DND-41 (cell line): ENCODE results near the gene CCNO.

Source experiments
- ATAC-seq: fragments of 200-7000 bp; cut with Tn5 transposase; 3 replicates; pipeline ENCODE4 v1.9.1; 2021; ENCODE audit warnings: low read depth; ENCODE audit not compliant: insufficient read depth
- DNase-seq: peaks from one replicate; pipeline ENCODE4 v3.0.0-alpha.2; 2020
- H2AFZ ChIP-seq: 2 replicates; pipeline ENCODE4 v1.6.0; 2012; ENCODE audit warnings: low read depth, low read length
- H3K27ac ChIP-seq: 2 replicates; pipeline ENCODE4 v1.5.1; 2012; ENCODE audit warnings: low read length, inconsistent platforms
- H3K27me3 ChIP-seq: fragments of 200-600 bp; sonication (generic); 2 replicates; pipeline ENCODE4 v1.6.0; 2012; ENCODE audit warnings: low read length, mild to moderate bottlenecking, inconsistent platforms; ENCODE audit not compliant: insufficient read depth, poor library complexity
- H3K36me3 ChIP-seq: 2 replicates; pipeline ENCODE4 v1.5.1; 2012; ENCODE audit warnings: low read length, inconsistent platforms; ENCODE audit not compliant: insufficient read depth
- H3K4me1 ChIP-seq: 2 replicates; pipeline ENCODE4 v1.5.1; 2012; ENCODE audit warnings: mild to moderate bottlenecking, low read length; ENCODE audit not compliant: insufficient read depth
- H3K4me2 ChIP-seq: 2 replicates; pipeline ENCODE4 v1.6.0; 2012; ENCODE audit warnings: mild to moderate bottlenecking, moderate library complexity, low read length, inconsistent platforms; ENCODE audit not compliant: insufficient read depth
- H3K4me3 ChIP-seq, 2 experiments: fragments of 200-600 bp in 1 of 2; shearing (Covaris generic) in 1 of 2; 2 replicates each; pipeline ENCODE4 v1.5.1; 2012 to 2016; ENCODE audit warnings: inconsistent platforms in 2 of 2, low read length in 2 of 2, mild to moderate bottlenecking in 2 of 2, low read depth in 1 of 2, moderate library complexity in 1 of 2
- H3K79me2 ChIP-seq: 2 replicates; pipeline ENCODE4 v1.6.0; 2012; ENCODE audit warnings: low read length, inconsistent platforms; ENCODE audit not compliant: insufficient read depth
- H3K9ac ChIP-seq: 2 replicates; pipeline ENCODE4 v1.6.0; 2012; ENCODE audit warnings: low read depth, mild to moderate bottlenecking, inconsistent platforms, low read length, moderate library complexity
- H3K9me3 ChIP-seq: 2 replicates; pipeline ENCODE4 v1.5.1; 2012; ENCODE audit warnings: low read length, moderate library complexity, mild to moderate bottlenecking, inconsistent platforms; ENCODE audit not compliant: insufficient read depth, severe bottlenecking
- H4K20me1 ChIP-seq: 2 replicates; pipeline ENCODE4 v1.6.0; 2012; ENCODE audit warnings: low read length; ENCODE audit not compliant: insufficient read depth
- CTCF ChIP-seq: IDR thresholded peaks from 2 replicates; pipeline ENCODE4 v1.5.1; 2012; ENCODE audit warnings: borderline replicate concordance, low read length, moderate library complexity, mild to moderate bottlenecking; ENCODE audit not compliant: poor library complexity, severe bottlenecking; ENCODE audit errors: extremely low read depth
- EZH2 ChIP-seq: IDR thresholded peaks from 3 replicates; pipeline ENCODE4 v1.6.1; 2012; ENCODE audit warnings: borderline replicate concordance, low read depth, mild to moderate bottlenecking, moderate library complexity, low read length, inconsistent platforms; ENCODE audit not compliant: severe bottlenecking

The CCNO gene

GRCh38 chr5:55232985-55233928 lies at the start of gene CCNO:
TSS of gene CCNO (minus strand) at chr5:55233608. CDS start at chr5:55233523, 85 bp downstream.
- Histone ChIP-seq H4K20me1 (peaks cover 6% of the 10 kb centered on the region), H3K9me3 (no peaks in the 10 kb centered on the region), H3K4me3 (peak within 1 kb of the TSS in 1 of 2 experiments; percentile 49; a peak in 3 of 4 replicates), H3K4me1 (peaks cover 17% of the 10 kb centered on the region), H3K27me3 (peaks cover 44% of the 10 kb centered on the region), H3K79me2 (no peaks in the 10 kb centered on the region), H3K9ac (peak within 1 kb of the TSS; percentile 31; the same call in 1 of the 2 replicates), H3K27ac (no peak within 1 kb of the TSS), H3K4me2 (peak within 1 kb of the TSS; percentile 67), H2AFZ (no peak within 1 kb of the TSS; the same call in 1 of the 2 replicates), H3K36me3 (no peaks in the 10 kb centered on the region)
- peak; percentile 92 for ATAC-seq
- peak; percentile 53 for DNase-seq
- TF ChIP-seq EZH2, result no peak
- no peak for TF ChIP-seq CTCF

- Histone ChIP-seq H3K36me3 (peaks cover 84% of the 10 kb centered on the region), H3K27ac (no peak overlapping the region), H3K9me3 (no peaks in the 10 kb centered on the region), H3K4me1 (no peaks in the 10 kb centered on the region), H3K9ac (no peak overlapping the region), H3K4me2 (no peak overlapping the region), H2AFZ (no peak overlapping the region), H3K4me3 (no peak overlapping the region), H3K79me2 (no peaks in the 10 kb centered on the region), H3K27me3 (no peaks in the 10 kb centered on the region), H4K20me1 (no peaks in the 10 kb centered on the region)
- DNase-seq (no peak), ATAC-seq (no peak)
- TF ChIP-seq EZH2 (no peak), CTCF (no peak)
Measured at GRCh38 chr5:55278778-55279177, 45.4 kb upstream of the CCNO start.

GRCh38 chr5:55276771-55277170 lies 43.4 kb upstream of the CCNO start:
- no peaks in the 10 kb centered on the region for H3K4me1 ChIP-seq
- TF ChIP-seq CTCF (no peak), EZH2 (no peak)
- H3K36me3 ChIP-seq, result peaks cover 83% of the 10 kb centered on the region

More at GRCh38 chr5:55276771-55277170, 43.4 kb upstream of the CCNO start:
- no peak overlapping the region for H2AFZ ChIP-seq
- H4K20me1 ChIP-seq, result no peaks in the 10 kb centered on the region
- no peaks in the 10 kb centered on the region for H3K27me3 ChIP-seq
- H3K4me2 ChIP-seq, result no peak overlapping the region
- no peak overlapping the region for H3K27ac ChIP-seq
- no peaks in the 10 kb centered on the region for H3K9me3 ChIP-seq
- H3K9ac ChIP-seq, result no peak overlapping the region
- ATAC-seq (no peak), DNase-seq (no peak)
- no peaks in the 10 kb centered on the region for H3K79me2 ChIP-seq
- H3K4me3 ChIP-seq, result no peak overlapping the region
